ENCODE data around the gene NOL4.

NOL4 gene

GRCh38 chr18:34220081-34220815, 4.5 kb downstream of the NOL4 start:
- no peak overlapping the region for H3K4me3 ChIP-seq (replicated peaks in 1 of 2; ENCODE audit: low read depth in 2 of 2, low read length in 2 of 2)
- no peak for TF ChIP-seq CTCF (IDR thresholded peaks at IDR 0.05; ENCODE audit: low read depth, low read length)

GRCh38 chr18:34219651-34220050, 5.1 kb downstream of the NOL4 start:
- H3K4me3 ChIP-seq (replicated peaks in 1 of 2; ENCODE audit: low read depth in 2 of 2, low read length in 2 of 2), result no peak overlapping the region
- no peak for DNase-seq (ENCODE audit: low read depth in 2 of 2)
- TF ChIP-seq CTCF (IDR thresholded peaks at IDR 0.05; ENCODE audit: low read depth, low read length), result no peak

More at GRCh38 chr18:34220081-34220815, 4.5 kb downstream of the NOL4 start:
- no peak for DNase-seq (ENCODE audit: low read depth in 2 of 2)

- no peak for TF ChIP-seq CTCF (IDR thresholded peaks at IDR 0.05; ENCODE audit: low read depth, low read length)
- DNase-seq (ENCODE audit: low read depth in 2 of 2), result no peak
- no peak overlapping the region for H3K4me3 ChIP-seq (replicated peaks in 1 of 2; ENCODE audit: low read depth in 2 of 2, low read length in 2 of 2)
Measured at GRCh38 chr18:34212511-34212910, 12.2 kb downstream of the NOL4 start.

- no peak for TF ChIP-seq CTCF (IDR thresholded peaks at IDR 0.05; ENCODE audit: low read depth, low read length)
- DNase-seq (ENCODE audit: low read depth in 2 of 2), result no peak
- no peak overlapping the region for H3K4me3 ChIP-seq (replicated peaks in 1 of 2; ENCODE audit: low read depth in 2 of 2, low read length in 2 of 2)
Measured at GRCh38 chr18:34207344-34207851, 17.3 kb downstream of the NOL4 start.

- no peak for DNase-seq (ENCODE audit: low read depth in 2 of 2)
- TF ChIP-seq CTCF (IDR thresholded peaks at IDR 0.05; ENCODE audit: low read depth, low read length), result no peak
- no peak overlapping the region for H3K4me3 ChIP-seq (replicated peaks in 1 of 2; ENCODE audit: low read depth in 2 of 2, low read length in 2 of 2)
Measured at GRCh38 chr18:34203866-34204265, 20.8 kb downstream of the NOL4 start.

- H3K4me3 ChIP-seq (replicated peaks in 1 of 2; ENCODE audit: low read depth in 2 of 2, low read length in 2 of 2), result no peak overlapping the region
- TF ChIP-seq CTCF (IDR thresholded peaks at IDR 0.05; ENCODE audit: low read depth, low read length), result no peak
- no peak for DNase-seq (ENCODE audit: low read depth in 2 of 2)
Measured at GRCh38 chr18:34196256-34196655, 28.5 kb downstream of the NOL4 start.
